COLO668 (cell line): ENCODE results near the gene ZBTB38.
A peak's percentile ranks its signal among the peaks of the same experiment; 100 is the strongest.

Source experiments
- DNase-seq: peaks from one replicate; lab custom pipeline; 2025; ENCODE audit not compliant: unreplicated experiment; lab: John Stamatoyannopoulos, UW

Gene ZBTB38

DNA sequence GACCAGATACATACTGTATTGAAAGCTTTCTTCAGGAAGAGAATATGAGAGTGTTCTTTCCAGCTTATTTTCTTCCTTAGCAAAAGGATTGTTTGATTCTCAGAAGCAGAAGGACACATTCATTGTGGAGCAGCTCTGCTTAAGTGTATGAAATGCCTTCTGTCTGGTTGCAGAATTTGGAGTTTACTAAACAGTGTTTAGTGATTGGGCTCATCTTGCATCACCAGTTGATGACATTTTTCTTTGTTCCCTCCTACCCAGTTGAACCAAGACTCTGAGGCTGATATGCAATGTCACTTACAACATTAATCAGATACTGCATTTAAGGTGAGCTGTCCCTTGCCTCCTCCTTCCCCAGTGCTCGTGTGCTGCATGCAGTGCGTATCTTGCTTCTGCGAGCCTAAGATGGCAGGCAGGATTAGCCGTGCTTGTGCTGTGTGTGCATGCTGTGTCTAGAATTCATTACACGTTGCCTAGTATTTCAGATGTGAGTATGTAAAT, 18.4 kb downstream of the ZBTB38 start:
- no peak for DNase-seq

DNA sequence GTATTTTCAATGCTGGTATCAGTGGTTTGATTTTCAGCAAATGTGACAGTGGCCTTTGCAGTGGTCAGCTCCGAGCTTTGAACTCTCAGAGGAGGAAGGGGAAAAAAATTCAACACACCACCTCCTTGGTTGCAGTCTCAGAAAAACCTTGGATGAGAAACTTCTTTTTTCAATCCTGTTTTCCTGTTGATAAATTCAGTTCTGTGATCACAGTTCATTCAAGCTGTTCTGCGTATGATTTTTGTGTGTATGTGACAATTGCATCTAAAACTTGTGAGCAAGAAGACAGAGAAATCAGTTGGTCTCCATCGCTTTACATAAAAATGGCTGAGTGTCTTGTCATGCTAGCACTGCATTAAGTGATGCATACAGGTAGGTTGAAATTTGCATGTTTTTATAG, 19.2 kb downstream of the ZBTB38 start:
- DNase-seq = no peak

DNA sequence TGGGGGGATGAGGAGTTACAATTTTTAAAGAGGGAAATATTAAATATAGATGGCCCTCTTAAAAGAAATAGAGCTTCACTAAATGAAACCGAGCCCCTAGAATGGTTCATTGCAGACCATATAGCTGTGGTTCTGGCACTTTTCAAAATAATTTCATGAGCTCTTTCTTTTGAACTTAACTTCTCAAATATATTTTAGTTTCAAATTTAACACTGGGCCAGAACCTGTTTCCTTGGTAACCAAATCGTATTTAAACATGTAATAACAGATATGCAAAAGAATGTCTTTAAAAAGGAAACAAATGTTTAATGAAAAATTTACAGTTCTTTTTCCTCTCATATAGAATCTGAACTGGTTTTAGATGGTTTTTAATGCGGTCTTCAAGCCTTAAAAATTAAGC, 20.1 kb downstream of the ZBTB38 start:
- no peak for DNase-seq

DNA sequence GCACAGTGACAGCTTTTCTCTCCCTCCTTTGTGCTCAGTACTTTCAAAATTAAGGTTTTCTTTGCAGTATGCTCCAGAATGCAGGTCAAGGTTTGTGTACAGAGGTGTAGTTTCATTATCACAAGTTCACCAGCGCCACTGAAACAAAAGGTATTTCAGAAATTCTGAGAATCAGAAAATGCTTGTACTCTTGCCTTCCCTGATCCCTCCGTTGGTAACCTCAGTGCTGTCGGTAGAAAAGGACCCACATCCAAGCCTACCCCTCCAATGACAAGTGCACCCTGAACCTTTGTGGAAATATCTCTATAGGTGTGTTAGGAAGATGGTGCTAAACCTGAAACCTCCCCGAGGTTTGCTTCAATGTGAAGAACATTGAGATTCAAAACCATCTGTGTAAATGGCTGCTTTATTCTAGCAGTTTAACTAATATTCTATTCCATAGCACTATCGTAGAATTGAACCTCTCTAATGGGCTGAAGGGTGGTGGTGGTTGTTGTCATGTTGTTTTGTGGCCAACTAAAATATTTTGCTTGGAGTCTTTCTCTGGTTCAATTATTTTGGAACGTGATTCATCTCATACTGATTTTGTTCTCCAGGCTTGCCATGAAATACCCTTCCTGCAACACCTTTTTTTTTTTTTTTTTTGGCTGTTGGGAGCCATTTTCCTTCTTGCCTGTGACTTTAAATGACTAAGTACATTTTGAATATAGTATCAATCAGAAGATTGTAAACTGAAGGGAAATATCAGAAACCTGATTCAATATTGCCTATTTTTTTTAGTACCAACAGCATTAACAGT, 20.7 kb downstream of the ZBTB38 start:
- no peak for DNase-seq

DNA sequence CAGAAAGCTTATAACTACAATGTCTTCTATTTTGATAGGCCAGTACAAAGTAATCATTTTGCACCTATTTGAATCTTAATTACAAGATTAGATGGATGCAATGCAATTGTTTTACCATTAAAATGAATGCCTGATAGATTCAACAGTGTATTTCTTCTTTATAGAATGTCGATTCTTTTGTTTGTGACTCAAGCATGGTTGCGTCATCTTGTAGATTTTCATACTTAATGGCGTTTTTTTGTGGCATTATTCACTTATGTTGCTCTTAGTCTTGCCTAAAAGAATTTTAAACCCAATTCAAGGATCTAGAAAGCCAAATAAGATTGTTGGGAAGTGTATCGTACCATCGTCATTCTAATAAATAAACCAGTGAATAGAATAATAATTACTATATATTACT, 21.4 kb downstream of the ZBTB38 start:
- no peak for DNase-seq

DNA sequence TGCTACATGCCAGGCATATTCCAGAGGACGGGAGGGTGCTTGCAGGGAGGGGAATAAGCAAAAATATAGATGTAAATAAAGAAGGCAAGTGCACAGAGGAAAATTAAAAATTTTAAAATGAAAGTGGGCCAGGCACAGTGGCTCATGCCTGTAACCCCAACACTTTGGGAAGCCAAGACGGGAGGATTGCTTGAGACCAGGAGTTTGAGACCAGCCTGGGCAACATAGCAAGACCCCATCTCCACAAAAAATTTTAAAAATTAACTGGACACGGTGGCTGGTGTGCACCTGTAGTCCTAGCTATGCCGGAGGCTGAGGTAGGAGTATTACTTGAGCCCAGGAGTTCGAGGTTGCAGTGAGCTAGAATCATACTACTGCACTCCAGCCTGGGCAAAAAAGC, 22.4 kb downstream of the ZBTB38 start:
- DNase-seq = no peak

DNA sequence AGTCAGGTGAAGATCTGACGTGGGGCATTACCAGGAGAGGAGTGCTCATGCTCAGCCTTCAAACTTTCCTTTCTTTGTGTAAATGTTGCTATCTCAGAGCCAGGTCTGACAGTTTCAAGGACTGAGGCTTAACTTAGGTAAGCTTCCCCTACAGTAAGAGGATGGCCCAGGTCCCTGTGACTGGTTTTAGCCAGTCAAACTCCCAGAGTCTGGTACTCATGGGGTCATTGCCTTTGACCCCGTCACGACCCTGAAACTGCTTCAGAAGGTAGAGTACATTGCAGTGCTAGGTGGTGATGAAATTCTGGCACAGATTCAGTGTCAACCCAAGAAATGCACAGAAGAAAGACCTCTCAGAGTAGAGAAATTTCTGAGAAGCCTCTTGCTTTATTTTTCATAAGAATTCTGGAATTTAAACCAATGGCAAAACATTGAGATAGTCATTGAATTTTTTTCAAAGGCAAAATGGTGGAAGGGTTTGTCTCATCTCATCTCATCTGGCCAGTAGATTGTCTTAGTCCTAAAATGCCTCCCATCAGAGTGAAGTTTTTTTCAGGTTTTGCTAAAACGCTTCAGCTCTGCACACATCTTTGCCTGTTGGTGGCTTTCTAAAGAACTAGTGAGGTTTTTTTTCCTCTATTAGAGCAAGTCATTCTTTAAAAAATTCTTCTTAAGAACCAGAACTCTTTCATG, 23.1 kb downstream of the ZBTB38 start:
- DNase-seq = no peak

DNA sequence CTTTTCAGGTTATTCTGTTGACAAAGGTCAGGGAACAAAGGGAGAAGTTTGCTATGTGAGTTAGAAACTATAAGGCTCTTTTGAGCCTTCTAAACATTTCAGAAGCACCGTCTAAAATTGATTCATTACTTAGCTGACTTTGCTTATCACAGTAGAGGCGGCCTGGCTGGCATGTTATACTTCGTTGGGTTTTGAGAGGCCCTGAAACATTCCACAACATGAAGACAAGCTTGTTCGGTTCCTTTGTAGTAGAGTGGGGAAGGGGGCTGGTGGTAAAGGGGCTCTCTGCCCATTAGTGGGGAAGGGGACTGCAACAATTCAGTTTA, 23.6 kb downstream of the ZBTB38 start:
- no peak for DNase-seq

DNA sequence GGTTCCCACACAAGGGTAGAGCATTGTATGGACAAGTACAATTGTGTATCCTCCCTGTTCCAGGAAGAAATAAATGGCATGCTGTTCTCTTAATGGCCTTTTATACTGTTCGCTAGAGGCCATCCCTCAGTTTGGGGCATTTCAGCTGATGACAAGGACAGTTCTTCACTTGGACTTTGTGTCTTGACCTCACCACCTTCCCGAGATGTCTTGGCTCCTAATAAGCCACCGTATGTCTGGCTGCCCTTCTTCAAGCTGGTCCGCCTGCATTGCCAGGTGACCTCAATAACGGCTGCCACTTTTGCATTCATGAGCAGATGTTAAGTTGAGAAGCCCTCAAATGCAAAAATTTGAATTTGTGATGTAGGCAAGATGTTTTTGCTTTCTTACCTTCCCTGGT, 24.1 kb downstream of the ZBTB38 start:
- DNase-seq = no peak

DNA sequence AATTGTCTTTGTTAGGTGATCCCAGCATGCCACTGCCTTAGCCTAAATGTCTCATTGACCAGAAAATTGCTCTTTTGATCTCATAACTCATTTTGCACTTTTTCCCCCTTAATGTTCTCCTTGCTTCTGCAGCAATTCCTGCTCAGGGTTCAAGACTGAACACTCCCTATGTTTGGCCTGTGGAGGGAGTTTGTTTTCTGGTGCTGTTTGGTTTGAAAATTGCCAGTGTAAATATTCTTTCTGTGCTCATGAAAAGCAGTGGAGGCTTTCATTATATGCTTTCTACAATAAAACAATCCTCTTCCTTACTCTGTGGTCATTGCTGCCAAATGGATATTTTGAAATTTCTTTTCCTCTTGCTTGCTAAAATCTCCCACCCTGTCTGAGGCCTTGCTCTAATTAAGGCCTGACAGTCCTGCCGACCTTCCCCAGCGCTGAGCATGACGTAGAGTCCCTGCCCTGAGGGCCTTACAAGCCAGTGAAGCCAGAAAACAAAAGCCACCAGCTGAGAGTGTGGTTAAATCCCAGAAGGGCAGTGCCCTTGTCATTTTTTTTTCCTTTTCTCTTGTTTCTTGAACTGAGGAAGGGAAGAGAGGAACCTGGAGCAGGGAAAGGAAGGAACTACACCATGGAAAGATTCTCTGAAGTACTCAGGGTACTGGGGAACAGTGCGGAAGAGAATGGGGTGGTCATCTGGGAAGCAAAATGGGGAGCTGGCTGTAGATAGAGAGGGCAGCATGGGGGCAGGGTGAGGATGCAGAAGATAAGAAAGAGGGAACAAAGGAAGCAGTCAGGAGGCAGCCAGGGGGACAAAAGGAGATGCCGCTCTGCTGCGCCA, 24.8 kb downstream of the ZBTB38 start:
- no peak for DNase-seq

DNA sequence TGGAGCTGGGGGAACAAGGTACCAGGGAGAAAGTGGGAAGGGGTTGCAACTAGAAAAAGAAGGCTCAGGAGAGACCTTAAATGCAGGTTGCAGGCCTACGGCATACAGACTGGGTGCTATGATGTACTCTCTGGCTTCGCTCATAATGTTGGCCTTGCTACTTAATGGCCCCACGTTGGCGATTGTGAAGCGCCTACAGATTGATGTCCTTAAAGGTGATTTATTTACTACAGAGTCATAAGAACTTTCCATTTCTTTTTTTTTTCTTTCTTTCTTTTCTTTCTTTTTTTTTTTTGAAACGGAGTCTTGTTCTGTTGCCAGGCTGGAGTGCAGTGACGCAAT, 25.4 kb downstream of the ZBTB38 start:
- DNase-seq = no peak

DNA sequence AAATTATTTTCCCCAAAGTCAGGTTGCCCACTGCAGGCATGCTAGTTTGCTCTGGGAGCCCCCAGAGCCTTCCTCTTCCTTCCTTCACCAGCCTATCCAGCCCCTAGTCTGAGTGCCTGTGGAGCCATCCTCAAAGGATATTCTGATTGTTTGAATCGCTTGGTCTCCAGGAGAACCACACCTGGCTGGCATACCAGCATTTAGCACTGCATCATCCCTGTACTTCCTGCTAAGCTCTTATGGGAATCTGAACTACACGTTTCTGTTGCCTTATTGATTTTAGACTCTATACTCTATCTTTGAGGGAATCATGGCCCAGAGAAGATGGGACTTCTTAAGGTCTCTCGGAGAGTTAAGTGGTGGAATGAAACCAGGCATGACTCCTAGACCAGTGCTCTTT, 26.3 kb downstream of the ZBTB38 start:
- DNase-seq = no peak

DNA sequence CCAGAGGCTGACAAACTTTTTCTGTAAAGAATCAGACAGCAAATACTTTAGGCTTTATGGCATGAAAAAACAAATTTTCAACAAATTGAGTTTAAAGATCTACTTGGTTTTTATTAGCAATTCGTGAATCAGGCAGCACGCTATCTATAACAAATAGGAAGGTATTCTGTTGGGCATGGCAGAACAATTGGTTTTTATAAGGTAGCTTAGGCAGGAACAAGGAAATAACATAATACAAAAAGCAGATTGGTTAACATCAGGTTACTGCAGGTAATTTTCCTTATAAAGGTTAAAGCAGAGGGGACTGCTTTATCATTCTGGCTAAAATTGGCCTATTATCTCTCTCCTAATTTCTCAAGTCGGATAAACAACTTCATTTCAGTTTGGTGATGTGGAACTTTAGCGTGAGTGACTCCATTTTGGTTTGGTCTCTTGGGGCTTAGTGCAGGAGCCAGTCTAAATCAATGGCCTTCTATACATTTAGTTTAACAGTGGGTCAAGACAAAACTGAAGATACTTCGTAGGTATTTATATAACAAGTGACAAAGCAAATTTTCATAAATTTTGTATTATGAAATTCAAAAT, 26.8 kb downstream of the ZBTB38 start:
- no peak for DNase-seq

DNA sequence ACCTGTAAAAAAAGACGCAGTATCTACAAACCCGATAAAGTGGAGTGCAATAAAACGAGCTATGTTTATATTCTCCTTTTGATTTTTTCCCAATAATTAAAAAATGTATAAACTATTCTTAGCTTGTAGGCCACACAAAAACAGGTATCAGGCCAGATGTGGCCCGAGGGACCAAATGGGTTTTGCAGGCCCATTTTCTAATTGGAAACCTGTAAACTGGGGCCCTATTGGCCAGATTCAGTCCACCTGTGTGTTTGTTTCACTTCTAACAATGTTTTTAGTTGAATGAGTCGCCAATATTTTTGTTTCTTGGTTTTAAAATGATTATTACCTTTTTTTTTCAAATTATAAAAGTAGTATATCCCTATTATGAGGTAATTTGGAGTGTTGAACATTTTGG, 29.7 kb downstream of the ZBTB38 start:
- DNase-seq = no peak

DNA sequence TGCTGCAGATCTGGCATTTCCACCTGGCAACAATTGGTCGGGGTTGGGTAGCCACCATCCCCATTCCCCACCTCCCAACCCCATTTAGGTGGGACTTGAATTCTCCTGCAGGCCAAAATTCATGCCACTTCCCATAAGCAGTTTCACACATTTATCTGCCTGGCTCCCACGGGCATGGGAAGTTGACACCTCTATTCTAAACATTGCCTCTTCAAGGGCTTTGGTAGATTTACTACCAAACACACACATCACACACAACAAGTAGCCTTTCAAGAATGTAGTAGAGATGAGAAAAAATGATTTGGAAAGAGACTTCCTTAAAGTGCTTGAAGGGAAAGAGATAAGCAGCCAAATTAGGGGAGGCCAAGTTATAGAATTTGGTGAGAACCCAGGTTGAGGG, 30.9 kb downstream of the ZBTB38 start:
- DNase-seq = no peak

DNA sequence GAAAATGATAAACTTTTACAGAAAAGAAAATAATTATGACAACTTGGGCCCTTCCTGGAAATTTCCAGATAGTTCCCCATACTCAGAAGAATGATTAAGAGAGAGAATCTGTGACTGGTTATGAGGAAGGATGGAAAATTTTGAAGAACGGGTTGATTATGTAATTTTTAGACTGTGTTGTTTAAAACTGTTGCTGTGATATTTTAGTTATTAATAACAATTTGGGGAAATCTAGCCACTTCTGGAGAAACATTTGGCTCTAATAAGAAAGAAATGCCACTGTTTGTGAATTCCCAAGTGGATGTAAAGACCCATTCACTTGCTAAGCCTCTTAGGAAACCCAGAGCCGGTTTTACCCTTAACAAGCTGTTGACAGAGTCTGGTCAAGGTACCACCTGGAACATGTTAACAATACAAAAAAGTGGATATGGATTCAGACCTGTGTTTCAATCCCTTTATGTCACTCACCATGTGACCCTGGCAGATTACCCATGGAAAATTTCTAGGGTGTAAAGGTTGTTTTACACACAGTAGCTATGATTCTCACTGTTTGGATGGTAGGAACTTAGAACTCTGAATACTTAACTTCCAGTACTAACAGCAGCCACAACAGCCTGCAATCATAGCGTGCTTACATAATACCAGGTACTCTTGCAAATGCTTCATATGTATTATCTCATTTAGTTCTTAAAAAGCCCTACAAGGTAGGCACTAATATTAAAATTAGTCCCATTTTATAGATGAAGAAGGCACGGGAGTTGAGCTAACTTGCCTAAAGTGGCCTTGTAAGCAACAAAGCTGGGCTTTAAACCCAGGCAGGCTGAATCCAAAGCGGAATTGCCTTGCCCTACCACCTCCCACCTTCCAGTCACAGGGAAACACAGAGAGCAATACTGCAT, 32.0 kb downstream of the ZBTB38 start:
- DNase-seq = no peak

DNA sequence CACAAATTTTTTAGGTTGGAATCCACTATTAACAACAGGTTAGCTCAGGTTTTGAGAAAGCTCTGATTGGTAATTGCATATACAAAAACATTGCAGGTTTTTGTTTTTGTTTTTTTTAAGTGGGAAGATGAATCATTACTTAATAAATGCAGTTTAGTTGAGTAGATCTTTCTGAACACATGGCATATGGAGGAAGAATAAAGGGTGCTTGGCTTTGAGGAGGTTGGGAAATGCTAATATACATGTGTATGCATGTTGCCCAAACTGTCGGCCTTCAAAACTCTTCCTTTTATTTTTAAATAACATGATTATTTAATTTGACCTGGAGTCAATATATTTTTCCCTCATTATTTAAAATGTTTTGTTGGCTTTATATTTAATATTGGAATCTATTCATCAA, 32.8 kb downstream of the ZBTB38 start:
- DNase-seq = no peak

DNA sequence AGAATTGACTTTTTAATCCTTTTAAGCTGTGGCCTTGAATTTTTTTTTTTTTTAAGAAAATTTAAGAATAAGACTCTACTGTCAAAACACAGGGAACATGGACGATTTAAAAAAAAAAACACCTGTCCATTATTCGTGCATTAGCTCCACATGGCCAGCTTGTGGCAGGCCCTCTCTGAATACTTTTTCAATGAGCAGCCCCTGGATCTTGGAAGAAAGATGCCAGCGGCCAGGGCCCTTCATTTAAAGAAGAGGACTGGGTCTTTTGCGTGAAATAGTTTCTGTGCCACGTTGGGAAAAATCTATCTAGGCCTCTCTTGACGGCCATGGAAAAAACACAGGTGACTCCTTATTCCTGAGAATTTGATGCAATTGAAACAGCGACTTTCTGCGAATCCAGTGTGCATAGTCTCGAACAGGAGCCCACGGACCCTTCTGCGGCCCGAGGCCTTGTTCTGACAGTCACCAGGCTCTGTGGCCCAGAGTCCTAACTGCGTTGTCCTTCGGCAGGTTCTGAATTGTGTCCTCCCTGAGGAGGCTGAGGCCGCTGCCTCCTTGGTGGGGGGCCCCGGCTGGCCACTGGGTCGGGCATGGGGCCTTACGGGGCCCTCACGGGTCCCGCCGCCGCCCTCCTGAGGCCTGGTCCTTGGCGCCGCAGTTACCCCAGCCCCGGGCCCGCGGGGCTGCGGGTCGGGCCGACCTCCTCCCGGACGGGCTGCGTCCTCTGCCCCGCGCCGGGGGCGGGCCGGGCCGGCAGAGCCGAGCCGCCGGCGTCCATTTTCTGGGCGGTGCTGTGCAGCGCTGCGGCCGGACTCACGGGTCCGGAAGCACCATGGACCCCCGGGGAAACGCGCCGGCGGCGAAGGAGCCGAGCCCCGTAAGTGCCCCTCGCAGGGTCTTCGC, 33.5 kb downstream of the ZBTB38 start:
- DNase-seq = peak; percentile 37

DNA sequence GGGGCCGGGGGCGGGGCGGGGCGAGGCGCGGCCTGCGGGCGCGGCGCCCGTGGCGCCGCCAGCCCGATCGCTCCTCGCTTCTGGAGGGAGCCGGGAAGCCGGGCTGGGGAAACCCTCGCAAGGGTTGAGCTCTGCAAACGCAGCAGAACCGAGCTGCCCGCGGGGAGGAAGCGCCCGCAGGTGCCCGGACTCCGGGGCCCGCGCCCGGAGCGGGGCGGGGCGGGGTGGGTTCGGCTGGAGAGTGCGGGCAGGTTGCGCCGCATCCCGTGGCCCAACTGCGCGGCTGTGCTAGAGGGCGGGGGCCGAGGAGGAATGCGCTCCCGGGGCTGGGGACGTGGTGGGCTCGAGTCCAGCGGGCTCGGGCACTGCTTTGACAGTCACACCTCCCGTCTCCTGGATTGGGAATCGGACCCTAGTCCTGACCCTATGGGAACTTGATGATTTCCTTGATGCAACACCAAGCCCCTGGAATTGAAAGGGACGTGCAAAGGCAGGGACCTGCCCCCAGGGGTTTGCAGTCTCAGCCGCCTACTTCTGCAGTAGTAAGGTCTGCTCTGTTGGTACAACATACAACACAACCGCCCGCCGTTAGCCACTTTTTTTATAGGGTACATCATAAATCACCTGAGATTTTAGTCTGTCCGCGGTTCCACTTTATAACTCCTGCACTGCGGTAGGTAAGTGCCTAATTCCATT, 34.3 kb downstream of the ZBTB38 start:
- peak; percentile 37 for DNase-seq
